OCI-LY7 (cell line): ENCODE measurements around the gene ABHD17A.

Experiments used
- EZH2phosphoT487 ChIP-seq: fragments of 200-600 bp; sonication (generic); IDR thresholded peaks from 2 replicates; pipeline ENCODE4 v1.6.1; 2018; ENCODE audit warnings: low read depth, borderline replicate concordance, mild to moderate bottlenecking, mixed run types, antibody characterized with exemption, low read length, moderate library complexity, mixed read lengths
- TF ChIP-seq, protein P1 (sequence below): fragments of 200-600 bp; sonication (generic); conservative IDR thresholded peaks from 2 replicates; pipeline ENCODE4 v1.5.1; 2014; ENCODE audit warnings: mild to moderate bottlenecking, antibody characterized with exemption, low read length, moderate library complexity, mixed read lengths

DNA sequence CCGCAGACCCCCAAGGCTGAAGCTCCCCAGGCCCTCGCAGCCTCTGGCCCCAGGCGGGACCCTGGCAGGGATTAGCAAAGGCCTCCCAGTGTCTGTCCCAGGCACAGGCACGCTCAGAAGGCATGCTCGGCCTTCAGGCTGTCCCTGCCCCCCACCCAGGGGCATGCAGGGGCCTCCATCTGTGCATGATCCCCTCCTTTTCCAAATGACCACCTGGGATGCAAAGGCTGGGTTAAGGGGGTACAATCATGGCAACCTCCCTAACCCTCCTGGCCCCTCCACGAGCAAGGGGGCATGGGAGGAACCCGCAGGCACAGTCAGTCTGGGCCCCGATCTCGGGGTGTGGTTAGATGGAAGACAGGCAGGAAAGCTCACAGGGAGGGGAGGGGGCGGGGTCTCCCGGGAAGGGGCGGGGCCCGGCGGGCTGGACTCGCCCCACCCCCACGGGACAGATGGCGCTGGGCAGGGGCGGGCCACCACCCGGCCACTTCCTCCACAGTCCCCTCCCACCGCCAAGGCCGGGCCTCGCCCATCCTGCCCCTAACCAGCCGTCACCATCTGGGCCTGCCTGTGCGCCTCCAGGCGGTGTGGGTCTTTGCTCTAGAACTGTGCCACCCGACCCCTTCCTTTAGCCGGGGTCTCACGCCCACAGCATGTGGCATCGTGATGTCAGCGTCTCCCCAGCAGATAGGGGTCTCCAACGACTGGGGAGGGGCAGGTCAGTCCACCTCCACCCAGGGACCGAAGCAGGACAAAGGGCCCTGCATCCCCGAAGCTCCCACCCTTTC is 30.1 kb downstream of the ABHD17A start:
- TF ChIP-seq, protein P1, sequence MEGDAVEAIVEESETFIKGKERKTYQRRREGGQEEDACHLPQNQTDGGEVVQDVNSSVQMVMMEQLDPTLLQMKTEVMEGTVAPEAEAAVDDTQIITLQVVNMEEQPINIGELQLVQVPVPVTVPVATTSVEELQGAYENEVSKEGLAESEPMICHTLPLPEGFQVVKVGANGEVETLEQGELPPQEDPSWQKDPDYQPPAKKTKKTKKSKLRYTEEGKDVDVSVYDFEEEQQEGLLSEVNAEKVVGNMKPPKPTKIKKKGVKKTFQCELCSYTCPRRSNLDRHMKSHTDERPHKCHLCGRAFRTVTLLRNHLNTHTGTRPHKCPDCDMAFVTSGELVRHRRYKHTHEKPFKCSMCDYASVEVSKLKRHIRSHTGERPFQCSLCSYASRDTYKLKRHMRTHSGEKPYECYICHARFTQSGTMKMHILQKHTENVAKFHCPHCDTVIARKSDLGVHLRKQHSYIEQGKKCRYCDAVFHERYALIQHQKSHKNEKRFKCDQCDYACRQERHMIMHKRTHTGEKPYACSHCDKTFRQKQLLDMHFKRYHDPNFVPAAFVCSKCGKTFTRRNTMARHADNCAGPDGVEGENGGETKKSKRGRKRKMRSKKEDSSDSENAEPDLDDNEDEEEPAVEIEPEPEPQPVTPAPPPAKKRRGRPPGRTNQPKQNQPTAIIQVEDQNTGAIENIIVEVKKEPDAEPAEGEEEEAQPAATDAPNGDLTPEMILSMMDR, result no peak
- no peak for TF ChIP-seq EZH2phosphoT487
